Ramos (cell line): ENCODE data around the gene LDLRAP1.

Experiments
- in situ Hi-C: fragments of 300-500 bp; cut with MboI; formaldehyde crosslinking; loops from one replicate; pipeline ENCODE4 v1.14.3; 2022; ENCODE audit warnings: low sequenced_read_pairs; ENCODE audit not compliant: unreplicated experiment

LDLRAP1 gene

GRCh38 chr1:25616987-25617624 lies 73.7 kb downstream of the LDLRAP1 start:
- in situ Hi-C loops, result no loop called here

DNA sequence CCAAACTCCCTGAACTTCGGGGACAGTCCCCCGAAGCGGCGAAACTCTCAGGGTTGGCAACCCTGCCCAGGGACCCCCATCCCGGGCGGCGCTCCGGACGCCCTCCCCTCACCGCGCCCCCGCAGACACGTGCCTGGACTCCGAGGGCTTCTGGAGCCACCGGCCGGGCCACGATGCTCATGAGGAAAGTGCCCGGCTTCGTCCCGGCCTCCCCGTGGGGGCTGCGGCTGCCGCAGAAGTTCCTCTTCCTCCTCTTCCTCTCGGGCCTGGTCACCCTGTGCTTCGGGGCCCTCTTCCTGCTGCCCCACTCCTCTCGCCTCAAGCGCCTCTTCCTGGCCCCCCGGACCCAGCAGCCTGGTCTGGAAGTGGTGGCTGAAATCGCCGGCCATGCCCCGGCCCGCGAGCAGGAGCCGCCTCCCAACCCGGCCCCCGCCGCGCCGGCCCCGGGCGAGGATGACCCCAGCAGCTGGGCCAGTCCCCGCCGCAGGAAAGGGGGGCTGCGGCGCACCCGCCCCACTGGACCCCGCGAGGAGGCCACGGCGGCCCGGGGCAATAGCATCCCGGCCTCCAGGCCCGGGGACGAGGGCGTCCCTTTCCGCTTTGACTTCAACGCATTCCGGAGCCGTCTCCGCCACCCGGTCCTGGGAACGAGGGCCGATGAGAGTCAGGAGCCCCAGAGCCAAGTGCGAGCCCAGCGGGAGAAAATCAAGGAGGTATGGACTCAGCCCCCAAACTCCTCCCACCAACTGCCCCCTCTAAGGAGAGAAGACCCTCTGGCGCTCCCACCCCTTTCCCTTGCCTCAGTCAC lies 74.4 kb downstream of the LDLRAP1 start:
- in situ Hi-C loops, result no loop called here

- in situ Hi-C loops, result no loop called here
These were observed 75.0 kb downstream of the LDLRAP1 start for GRCh38 chr1:25618433-25618808.
